ENCODE results near the gene TFEB. TPM values are rescaled to one million over a fixed set of nuclear protein-coding genes. Genes with fewer than 3 reads are reported as not detected.
A peak's percentile ranks its signal among the peaks of the same experiment; 100 is the strongest.

TFEB gene
- total RNA-seq, 1 donor from 2014 or later: 40.3 TPM

DNA sequence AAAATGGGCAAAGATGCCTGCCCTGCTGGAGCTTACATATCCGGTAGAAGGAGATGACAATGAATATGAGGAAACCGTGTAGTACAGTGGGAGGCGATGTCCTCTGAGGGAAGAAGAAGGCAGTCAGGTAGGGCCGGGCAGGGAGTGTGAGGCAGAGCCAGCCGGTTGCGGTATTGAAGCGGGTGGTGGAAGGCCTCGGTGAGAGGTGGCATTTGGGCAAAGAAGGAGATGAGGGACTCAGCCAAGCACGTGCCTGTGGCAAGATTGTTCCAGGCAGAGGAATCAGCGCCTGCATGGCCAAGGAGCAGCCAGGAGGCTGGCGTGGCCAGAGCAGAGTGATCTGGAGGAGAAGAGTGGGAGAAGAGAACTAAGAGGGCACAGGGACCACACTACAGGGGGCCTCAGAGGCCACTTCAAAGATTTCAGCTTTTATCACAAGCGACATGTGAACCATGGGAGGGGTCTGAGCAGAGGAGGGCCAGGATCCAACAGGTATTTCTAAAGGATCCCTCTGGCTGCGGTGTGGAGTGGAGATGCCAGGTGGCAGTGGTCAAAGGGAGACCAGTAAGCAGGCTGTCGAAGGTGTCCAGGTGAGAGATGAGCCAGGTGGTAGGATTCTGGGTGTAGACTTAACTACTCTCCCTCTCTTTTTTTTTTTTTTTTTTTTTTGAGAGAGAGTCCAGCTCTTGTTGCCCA is 83.3 kb downstream of the TFEB start:
- Histone ChIP-seq H3K27me3 (no peaks in the 10 kb centered on the region), H3K36me3 (no peaks in the 10 kb centered on the region), H3K4me1 (peaks cover 9% of the 10 kb centered on the region), H3K4me3 (no peak overlapping the region), H3K9me3 (no peaks in the 10 kb centered on the region), H3K27ac (no peak overlapping the region)
- DNase-seq (no peak), ATAC-seq (no peak)
- intact Hi-C loops (cut with DNase I): no loop called here
- TF ChIP-seq, protein P1, sequence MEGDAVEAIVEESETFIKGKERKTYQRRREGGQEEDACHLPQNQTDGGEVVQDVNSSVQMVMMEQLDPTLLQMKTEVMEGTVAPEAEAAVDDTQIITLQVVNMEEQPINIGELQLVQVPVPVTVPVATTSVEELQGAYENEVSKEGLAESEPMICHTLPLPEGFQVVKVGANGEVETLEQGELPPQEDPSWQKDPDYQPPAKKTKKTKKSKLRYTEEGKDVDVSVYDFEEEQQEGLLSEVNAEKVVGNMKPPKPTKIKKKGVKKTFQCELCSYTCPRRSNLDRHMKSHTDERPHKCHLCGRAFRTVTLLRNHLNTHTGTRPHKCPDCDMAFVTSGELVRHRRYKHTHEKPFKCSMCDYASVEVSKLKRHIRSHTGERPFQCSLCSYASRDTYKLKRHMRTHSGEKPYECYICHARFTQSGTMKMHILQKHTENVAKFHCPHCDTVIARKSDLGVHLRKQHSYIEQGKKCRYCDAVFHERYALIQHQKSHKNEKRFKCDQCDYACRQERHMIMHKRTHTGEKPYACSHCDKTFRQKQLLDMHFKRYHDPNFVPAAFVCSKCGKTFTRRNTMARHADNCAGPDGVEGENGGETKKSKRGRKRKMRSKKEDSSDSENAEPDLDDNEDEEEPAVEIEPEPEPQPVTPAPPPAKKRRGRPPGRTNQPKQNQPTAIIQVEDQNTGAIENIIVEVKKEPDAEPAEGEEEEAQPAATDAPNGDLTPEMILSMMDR (IDR thresholded peaks at IDR 0.05): no peak

DNA sequence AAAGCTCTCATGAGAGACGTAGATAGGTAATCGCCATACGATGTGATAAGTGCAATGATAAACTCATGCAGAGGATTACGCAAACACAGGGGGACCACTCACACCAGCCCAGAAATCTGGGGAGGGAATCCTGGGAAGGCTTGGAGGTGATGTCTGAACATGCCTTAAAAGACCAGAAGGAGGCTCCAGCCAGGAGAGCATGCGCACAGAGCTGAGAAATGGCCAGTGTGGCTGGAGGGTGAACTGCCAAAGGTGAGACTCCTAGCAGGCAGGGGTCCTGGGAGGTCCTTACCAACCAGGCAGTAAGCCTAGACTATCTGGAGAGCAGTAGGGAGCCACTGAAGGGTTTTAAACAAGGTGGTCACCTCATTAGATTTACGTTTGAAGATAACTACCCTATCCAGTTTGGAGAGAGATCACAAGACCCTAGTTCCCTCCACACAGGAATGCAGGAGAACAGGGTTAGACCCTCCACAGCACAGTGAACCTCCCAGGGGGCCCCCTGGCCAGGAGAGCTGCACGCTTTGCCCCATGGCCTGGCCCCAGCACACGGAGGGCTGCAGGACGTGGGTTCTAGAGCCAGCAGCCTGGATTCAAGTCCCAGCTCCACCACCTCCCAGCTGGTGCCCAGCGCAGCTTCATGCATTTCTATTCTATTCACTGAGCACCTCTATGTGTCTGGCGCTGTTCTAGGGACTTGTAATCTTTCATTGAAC is 84.0 kb downstream of the TFEB start:
- TF ChIP-seq, protein P1 (IDR thresholded peaks at IDR 0.05): no peak
- Histone ChIP-seq H3K9me3 (no peaks in the 10 kb centered on the region), H3K4me1 (peaks cover 8% of the 10 kb centered on the region), H3K36me3 (no peaks in the 10 kb centered on the region), H3K27ac (no peak overlapping the region), H3K27me3 (no peaks in the 10 kb centered on the region), H3K4me3 (no peak overlapping the region)
- DNase-seq: peak; percentile 38
- intact Hi-C loops (cut with DNase I): no loop called here
- ATAC-seq: no peak

DNA sequence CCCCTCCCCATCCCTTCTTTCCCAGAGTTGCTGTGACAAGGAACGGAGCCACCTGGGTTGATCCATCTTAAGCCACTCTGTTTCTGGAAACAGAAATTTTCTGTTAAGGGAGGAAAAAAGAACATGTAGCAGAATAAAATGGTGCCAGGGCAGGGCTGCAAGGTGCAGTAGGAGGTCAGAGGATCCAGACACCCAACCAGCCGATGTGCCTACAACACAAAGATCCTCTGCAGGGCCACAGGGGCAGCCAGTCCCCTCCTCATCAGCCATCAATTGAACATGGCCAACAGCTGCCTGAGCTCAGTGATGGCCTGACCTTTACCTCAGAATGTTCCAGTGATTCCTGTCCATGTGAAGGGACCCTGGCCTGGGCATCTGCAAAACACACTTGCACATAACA is 85.3 kb downstream of the TFEB start:
- no peaks in the 10 kb centered on the region for H3K36me3 ChIP-seq
- ATAC-seq (no peak), DNase-seq (peak; percentile 36)
- no peak overlapping the region for H3K4me3 ChIP-seq
- TF ChIP-seq, protein P1 (IDR thresholded peaks at IDR 0.05): no peak
- no peaks in the 10 kb centered on the region for H3K4me1 ChIP-seq
- H3K27me3 ChIP-seq: no peaks in the 10 kb centered on the region
- H3K27ac ChIP-seq: no peak overlapping the region
- intact Hi-C loops (cut with DNase I): no loop called here
- H3K9me3 ChIP-seq: no peaks in the 10 kb centered on the region

DNA sequence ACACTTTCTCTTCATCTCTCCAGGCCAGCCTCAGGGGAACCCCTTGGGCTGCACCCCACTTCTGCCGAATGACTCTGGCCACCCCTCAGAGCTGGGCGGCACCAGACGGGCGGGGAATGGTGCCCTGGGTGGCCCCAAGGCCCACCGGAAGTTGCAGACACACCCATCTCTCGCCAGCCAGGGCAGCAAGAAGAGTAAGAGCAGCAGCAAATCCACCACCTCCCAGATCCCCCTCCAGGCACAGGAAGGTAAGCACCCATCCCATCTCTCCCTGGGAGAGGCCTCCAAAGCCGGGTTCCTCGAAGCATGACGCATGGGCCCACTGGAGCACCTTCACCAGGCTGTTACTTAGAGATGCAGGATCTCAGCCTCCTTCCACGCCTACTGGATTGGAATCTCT is 85.8 kb downstream of the TFEB start:
- Histone ChIP-seq H3K4me3 (no peak overlapping the region), H3K27ac (no peak overlapping the region), H3K36me3 (no peaks in the 10 kb centered on the region), H3K9me3 (no peaks in the 10 kb centered on the region), H3K27me3 (no peaks in the 10 kb centered on the region), H3K4me1 (no peaks in the 10 kb centered on the region)
- TF ChIP-seq, protein P1 (IDR thresholded peaks at IDR 0.05): no peak
- DNase-seq (peak; percentile 35), ATAC-seq (no peak)
- intact Hi-C loops (cut with DNase I): no loop called here

DNA sequence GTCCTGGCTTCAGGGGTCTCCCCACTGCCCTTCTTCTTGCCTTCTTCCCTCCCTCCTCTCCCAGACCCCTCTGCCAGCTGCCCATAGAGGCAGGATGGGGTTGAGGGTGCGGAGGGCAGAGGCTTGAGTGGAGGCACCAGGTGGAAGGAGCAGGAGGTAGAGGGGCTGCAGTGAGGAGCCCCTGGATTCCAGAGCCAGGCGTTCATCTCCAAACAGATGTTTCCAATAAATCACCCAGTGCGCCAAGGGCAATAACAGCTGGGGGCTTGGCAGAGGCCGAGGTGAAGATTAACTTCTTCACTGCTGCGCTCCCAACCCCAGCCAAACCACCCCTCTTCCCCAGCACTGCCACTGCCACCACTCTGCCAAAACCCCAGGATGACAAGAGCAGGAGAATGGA is 86.5 kb downstream of the TFEB start:
- no peak overlapping the region for H3K4me3 ChIP-seq
- H3K27me3 ChIP-seq: no peaks in the 10 kb centered on the region
- TF ChIP-seq, protein P1 (IDR thresholded peaks at IDR 0.05): no peak
- DNase-seq: peak; percentile 34
- no peak for ATAC-seq
- H3K4me1 ChIP-seq: no peaks in the 10 kb centered on the region
- no peak overlapping the region for H3K27ac ChIP-seq
- no peaks in the 10 kb centered on the region for H3K36me3 ChIP-seq
- no peaks in the 10 kb centered on the region for H3K9me3 ChIP-seq
- intact Hi-C loops (cut with DNase I): no loop called here
